ENCODE results near the gene COL2A1.

The COL2A1 gene

DNA sequence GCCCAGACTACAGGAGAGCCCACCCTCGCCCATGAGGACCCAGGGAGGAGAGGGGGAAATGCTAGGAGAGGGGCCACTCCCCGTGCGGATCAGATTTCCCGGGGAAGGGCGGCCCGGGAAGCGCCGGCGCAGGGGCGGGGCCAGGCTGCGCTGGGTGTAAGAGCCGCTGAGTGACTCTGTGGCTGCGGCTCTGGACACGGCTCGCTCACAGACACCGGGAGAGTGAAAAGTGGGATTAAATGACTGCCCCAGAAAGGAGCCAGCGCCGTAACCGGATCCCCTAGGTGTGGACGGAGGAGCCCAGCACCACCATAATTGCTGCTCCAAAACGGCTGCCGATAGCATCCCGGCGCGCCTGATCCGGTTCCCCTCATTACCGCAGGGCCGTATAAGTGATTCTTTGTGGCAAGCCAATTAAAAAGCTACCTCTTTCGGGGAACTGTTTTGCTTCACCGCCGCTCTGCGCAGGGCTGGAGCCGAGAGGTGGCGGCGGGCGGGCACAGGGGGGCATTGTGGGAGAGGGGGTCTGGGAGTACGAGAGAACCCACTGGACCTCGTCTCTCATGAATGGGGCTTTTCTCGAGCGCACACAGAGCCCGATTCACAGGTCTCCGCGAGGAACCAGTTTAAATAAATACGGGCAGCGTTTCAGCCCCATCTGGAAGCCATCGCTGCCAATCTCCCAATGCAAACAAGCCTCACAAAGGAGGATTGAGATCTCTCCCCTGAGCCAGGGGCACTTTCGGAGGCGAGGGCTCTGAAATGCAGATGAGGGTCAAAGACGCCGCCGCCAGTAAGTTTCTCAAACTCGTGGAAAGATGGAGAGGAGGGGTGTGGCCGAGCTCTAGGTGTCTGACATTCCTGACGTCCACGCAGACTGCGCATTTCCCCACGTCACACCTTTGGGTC is 2.5 kb downstream of the COL2A1 start:
- H3K27me3 ChIP-seq (ENCODE audit: low read length), result no peaks in the 10 kb centered on the region
- H3K4me2 ChIP-seq (ENCODE audit: low read depth, low read length, poor library complexity, severe bottlenecking), result no peak overlapping the region
- no peaks in the 10 kb centered on the region for H3K9me3 ChIP-seq (ENCODE audit: insufficient read depth, low read length)
- no peak overlapping the region for H2AFZ ChIP-seq (ENCODE audit: low read depth, low read length, severe bottlenecking)
- H3F3A ChIP-seq (ENCODE audit: insufficient read depth), result no peaks in the 10 kb centered on the region
- no peak overlapping the region for H3K27ac ChIP-seq (ENCODE audit: low read depth, low read length)
- TF ChIP-seq, protein P1, sequence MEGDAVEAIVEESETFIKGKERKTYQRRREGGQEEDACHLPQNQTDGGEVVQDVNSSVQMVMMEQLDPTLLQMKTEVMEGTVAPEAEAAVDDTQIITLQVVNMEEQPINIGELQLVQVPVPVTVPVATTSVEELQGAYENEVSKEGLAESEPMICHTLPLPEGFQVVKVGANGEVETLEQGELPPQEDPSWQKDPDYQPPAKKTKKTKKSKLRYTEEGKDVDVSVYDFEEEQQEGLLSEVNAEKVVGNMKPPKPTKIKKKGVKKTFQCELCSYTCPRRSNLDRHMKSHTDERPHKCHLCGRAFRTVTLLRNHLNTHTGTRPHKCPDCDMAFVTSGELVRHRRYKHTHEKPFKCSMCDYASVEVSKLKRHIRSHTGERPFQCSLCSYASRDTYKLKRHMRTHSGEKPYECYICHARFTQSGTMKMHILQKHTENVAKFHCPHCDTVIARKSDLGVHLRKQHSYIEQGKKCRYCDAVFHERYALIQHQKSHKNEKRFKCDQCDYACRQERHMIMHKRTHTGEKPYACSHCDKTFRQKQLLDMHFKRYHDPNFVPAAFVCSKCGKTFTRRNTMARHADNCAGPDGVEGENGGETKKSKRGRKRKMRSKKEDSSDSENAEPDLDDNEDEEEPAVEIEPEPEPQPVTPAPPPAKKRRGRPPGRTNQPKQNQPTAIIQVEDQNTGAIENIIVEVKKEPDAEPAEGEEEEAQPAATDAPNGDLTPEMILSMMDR (IDR thresholded peaks at IDR 0.05; ENCODE audit: insufficient read depth, low read length, poor library complexity, severe bottlenecking), result no peak
- TF ChIP-seq EZH2phosphoT487 (conservative IDR thresholded peaks at IDR 0.05; ENCODE audit: low read length), result no peak
- no peaks in the 10 kb centered on the region for H4K20me1 ChIP-seq (ENCODE audit: low read depth, low read length)
- H3K36me3 ChIP-seq (ENCODE audit: low read length), result no peaks in the 10 kb centered on the region
- H3K4me3 ChIP-seq (ENCODE audit: insufficient read depth, low read length, poor library complexity, severe bottlenecking), result no peak overlapping the region
- no peaks in the 10 kb centered on the region for H3K79me2 ChIP-seq (ENCODE audit: insufficient read depth, low read length)
- no peaks in the 10 kb centered on the region for H3K9me2 ChIP-seq (replicated peaks; ENCODE audit: insufficient read depth, low read length)
- H3K9ac ChIP-seq (ENCODE audit: low read length), result no peak overlapping the region

DNA sequence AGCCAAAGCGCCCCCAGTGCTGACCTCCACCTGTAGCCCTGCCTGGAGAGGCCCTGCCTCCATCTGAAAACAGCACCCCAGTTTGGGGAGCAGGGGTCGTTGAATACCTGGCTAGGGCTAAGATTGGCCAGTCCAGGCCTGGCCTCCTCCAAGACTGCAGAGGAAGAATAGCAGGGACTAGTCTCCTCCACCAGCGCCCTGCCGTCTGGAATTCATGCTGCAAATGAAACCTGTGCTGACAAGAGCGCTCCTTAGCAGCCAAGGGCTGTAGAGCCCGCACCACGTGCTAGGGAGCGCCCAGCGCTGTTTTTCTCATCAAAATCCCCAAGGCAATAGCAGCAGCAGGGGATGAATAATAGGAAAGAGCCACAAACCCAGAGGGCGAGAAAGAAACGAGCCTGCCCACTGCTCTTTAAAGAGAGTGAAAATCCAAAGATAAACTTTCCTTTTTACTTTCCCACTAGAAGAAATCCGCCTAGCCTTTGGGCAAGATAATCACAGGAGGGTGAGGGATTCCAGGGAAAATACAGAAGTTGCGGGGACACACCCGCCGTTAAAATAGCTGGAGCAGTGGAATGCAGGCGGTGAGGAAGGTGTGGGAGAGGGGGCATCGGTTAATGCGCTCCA is 3.3 kb downstream of the COL2A1 start:
- Histone ChIP-seq H3K9me2 (replicated peaks; ENCODE audit: insufficient read depth, low read length) (no peaks in the 10 kb centered on the region), H3K9ac (ENCODE audit: low read length) (no peak overlapping the region), H3F3A (ENCODE audit: insufficient read depth) (no peaks in the 10 kb centered on the region), H3K79me2 (ENCODE audit: insufficient read depth, low read length) (no peaks in the 10 kb centered on the region), H3K4me3 (ENCODE audit: insufficient read depth, low read length, poor library complexity, severe bottlenecking) (no peak overlapping the region), H3K36me3 (ENCODE audit: low read length) (no peaks in the 10 kb centered on the region), H3K27ac (ENCODE audit: low read depth, low read length) (no peak overlapping the region), H3K4me2 (ENCODE audit: low read depth, low read length, poor library complexity, severe bottlenecking) (no peak overlapping the region), H3K27me3 (ENCODE audit: low read length) (no peaks in the 10 kb centered on the region), H4K20me1 (ENCODE audit: low read depth, low read length) (no peaks in the 10 kb centered on the region), H3K9me3 (ENCODE audit: insufficient read depth, low read length) (no peaks in the 10 kb centered on the region), H2AFZ (ENCODE audit: low read depth, low read length, severe bottlenecking) (no peak overlapping the region)
- TF ChIP-seq, protein P1 (IDR thresholded peaks at IDR 0.05; ENCODE audit: insufficient read depth, low read length, poor library complexity, severe bottlenecking), result no peak
- no peak for TF ChIP-seq EZH2phosphoT487 (conservative IDR thresholded peaks at IDR 0.05; ENCODE audit: low read length)

DNA sequence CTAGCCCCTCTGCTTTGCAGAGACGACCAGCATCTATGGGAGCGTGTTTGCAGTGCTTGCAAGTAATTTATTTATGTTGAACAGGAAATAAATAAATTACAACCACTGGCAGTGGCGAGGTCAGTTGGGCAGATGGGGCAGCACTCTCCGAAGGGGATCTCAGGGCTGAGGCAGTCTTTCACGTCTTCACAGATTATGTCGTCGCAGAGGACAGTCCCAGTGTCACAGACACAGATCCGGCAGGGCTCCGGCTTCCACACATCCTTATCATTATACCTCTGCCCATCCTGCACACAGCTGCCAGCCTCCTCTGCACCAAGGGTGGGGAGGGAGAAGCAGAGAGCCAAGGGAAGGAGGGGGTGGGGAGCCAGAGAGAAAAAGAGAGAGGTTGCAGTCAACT is 4.5 kb downstream of the COL2A1 start:
- H3F3A ChIP-seq (ENCODE audit: insufficient read depth), result no peaks in the 10 kb centered on the region
- H2AFZ ChIP-seq (ENCODE audit: low read depth, low read length, severe bottlenecking), result no peak overlapping the region
- no peak overlapping the region for H3K9ac ChIP-seq (ENCODE audit: low read length)
- H3K79me2 ChIP-seq (ENCODE audit: insufficient read depth, low read length), result no peaks in the 10 kb centered on the region
- no peak overlapping the region for H3K4me2 ChIP-seq (ENCODE audit: low read depth, low read length, poor library complexity, severe bottlenecking)
- H3K9me2 ChIP-seq (replicated peaks; ENCODE audit: insufficient read depth, low read length), result no peaks in the 10 kb centered on the region
- no peaks in the 10 kb centered on the region for H3K27me3 ChIP-seq (ENCODE audit: low read length)
- no peak overlapping the region for H3K4me3 ChIP-seq (ENCODE audit: insufficient read depth, low read length, poor library complexity, severe bottlenecking)
- TF ChIP-seq, protein P1 (IDR thresholded peaks at IDR 0.05; ENCODE audit: insufficient read depth, low read length, poor library complexity, severe bottlenecking), result no peak
- TF ChIP-seq EZH2phosphoT487 (conservative IDR thresholded peaks at IDR 0.05; ENCODE audit: low read length), result no peak
- H3K36me3 ChIP-seq (ENCODE audit: low read length), result no peaks in the 10 kb centered on the region
- H3K9me3 ChIP-seq (ENCODE audit: insufficient read depth, low read length), result no peaks in the 10 kb centered on the region
- no peak overlapping the region for H3K27ac ChIP-seq (ENCODE audit: low read depth, low read length)
- H4K20me1 ChIP-seq (ENCODE audit: low read depth, low read length), result no peaks in the 10 kb centered on the region
